OCI-LY1 (cell line): ENCODE data around the gene VWA1.

Experiments
- CTCF ChIP-seq: fragments of 200-600 bp; sonication (generic), shearing (Covaris generic); IDR thresholded peaks from 2 replicates; pipeline ENCODE4 v1.5.1; 2017; ENCODE audit warnings: mild to moderate bottlenecking, antibody characterized with exemption, low read length, moderate library complexity, mixed read lengths
- EZH2 ChIP-seq: fragments of 200-600 bp; sonication (generic), shearing (Covaris generic); IDR thresholded peaks from 2 replicates; pipeline ENCODE4 v1.8.0; 2017; ENCODE audit warnings: borderline replicate concordance, mixed run types, mild to moderate bottlenecking, antibody characterized with exemption, low read length, moderate library complexity, mixed read lengths

GRCh38 chr1:1437904-1438376, 2.5 kb downstream of the VWA1 start:
- no peak for TF ChIP-seq CTCF
- no peak for TF ChIP-seq EZH2
